AG04450 (cell line): Measurements from ENCODE around the gene IFNGR1. TPM values are rescaled to one million over a fixed set of nuclear protein-coding genes. Genes with fewer than 3 reads are reported as not detected.

ENCODE experiments used
- CTCF ChIA-PET: fragments of 300-600, 350-600 bp; formaldehyde crosslinking; extraction: SDS; loops from one replicate; lab custom pipeline; 2022; ENCODE audit warnings: antibody characterized with exemption, inconsistent platforms; lab: Charles Lee
- POLR2A ChIA-PET: fragments of 350-600 bp; formaldehyde crosslinking; extraction: SDS; loops from one replicate; lab custom pipeline; 2021; ENCODE audit warnings: antibody characterized with exemption, inconsistent platforms; lab: Yijun Ruan, JAX
- DNase-seq: peaks from one replicate; pipeline ENCODE4 v3.0.0-alpha.2; 2011; ENCODE audit warnings: low read depth, low spot score
- H3K27ac ChIP-seq: one replicate; pipeline ENCODE4 v1.5.1; 2012; ENCODE audit warnings: low read depth, low read length, control low read depth
- H3K27me3 ChIP-seq: one replicate; pipeline ENCODE4 v1.6.0; 2012; ENCODE audit warnings: low read length; ENCODE audit not compliant: control insufficient read depth, insufficient read depth
- H3K4me3 ChIP-seq: 2 replicates; pipeline ENCODE4 v1.5.1; 2011; ENCODE audit warnings: mild to moderate bottlenecking, low read depth, low read length, control low read depth
- H3K9me3 ChIP-seq: 2 replicates; pipeline ENCODE4 v1.5.1; 2012; ENCODE audit warnings: low read length; ENCODE audit not compliant: control insufficient read depth, insufficient read depth
- polyA plus RNA-seq: library from polyadenylated mRNA; depleted of rRNA; stranded (reverse); fragments of >200 nt; gene quantifications from 2 replicates; pipeline ENCODE4 v1.2.3, GENCODE V29; 2011; rRNA removed
- TF ChIP-seq, protein P1 (sequence below): IDR thresholded peaks from 2 replicates; pipeline ENCODE4 v1.5.1; 2011; ENCODE audit warnings: low read depth, low read length, control low read depth, inconsistent platforms

The IFNGR1 gene
- polyA plus RNA-seq, 1 experiment, result 36.3 TPM

- CTCF ChIA-PET, result no interaction called here
- no peaks in the 10 kb centered on the region for H3K27me3 ChIP-seq
- no peak for DNase-seq
- no peaks in the 10 kb centered on the region for H3K9me3 ChIP-seq
- H3K4me3 ChIP-seq, result no peak overlapping the region
- H3K27ac ChIP-seq, result no peak overlapping the region
- TF ChIP-seq, protein P1, sequence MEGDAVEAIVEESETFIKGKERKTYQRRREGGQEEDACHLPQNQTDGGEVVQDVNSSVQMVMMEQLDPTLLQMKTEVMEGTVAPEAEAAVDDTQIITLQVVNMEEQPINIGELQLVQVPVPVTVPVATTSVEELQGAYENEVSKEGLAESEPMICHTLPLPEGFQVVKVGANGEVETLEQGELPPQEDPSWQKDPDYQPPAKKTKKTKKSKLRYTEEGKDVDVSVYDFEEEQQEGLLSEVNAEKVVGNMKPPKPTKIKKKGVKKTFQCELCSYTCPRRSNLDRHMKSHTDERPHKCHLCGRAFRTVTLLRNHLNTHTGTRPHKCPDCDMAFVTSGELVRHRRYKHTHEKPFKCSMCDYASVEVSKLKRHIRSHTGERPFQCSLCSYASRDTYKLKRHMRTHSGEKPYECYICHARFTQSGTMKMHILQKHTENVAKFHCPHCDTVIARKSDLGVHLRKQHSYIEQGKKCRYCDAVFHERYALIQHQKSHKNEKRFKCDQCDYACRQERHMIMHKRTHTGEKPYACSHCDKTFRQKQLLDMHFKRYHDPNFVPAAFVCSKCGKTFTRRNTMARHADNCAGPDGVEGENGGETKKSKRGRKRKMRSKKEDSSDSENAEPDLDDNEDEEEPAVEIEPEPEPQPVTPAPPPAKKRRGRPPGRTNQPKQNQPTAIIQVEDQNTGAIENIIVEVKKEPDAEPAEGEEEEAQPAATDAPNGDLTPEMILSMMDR, result no peak
- POLR2A ChIA-PET, result no interaction called here
These were observed 63.4 kb downstream of the IFNGR1 start for GRCh38 chr6:137155830-137156229.

GRCh38 chr6:137150072-137150471, 69.1 kb downstream of the IFNGR1 start:
- Histone ChIP-seq H3K27me3 (no peaks in the 10 kb centered on the region), H3K4me3 (no peak overlapping the region), H3K27ac (no peak overlapping the region), H3K9me3 (no peaks in the 10 kb centered on the region)
- no peak for DNase-seq
- ChIA-PET CTCF (interaction anchor here (0.7 kb wide), 1 partner anchor 509 kb away, joined by 3 read pairs; no protein-coding TSS in a partner anchor), POLR2A (no interaction called here)
- TF ChIP-seq, protein P1, result no peak

GRCh38 chr6:137149035-137149393, 70.2 kb downstream of the IFNGR1 start:
- Histone ChIP-seq H3K27ac (no peak overlapping the region), H3K4me3 (no peak overlapping the region), H3K9me3 (no peaks in the 10 kb centered on the region), H3K27me3 (no peaks in the 10 kb centered on the region)
- TF ChIP-seq, protein P1, result no peak
- CTCF ChIA-PET, result no interaction called here
- POLR2A ChIA-PET, result no interaction called here
- no peak for DNase-seq

DNA sequence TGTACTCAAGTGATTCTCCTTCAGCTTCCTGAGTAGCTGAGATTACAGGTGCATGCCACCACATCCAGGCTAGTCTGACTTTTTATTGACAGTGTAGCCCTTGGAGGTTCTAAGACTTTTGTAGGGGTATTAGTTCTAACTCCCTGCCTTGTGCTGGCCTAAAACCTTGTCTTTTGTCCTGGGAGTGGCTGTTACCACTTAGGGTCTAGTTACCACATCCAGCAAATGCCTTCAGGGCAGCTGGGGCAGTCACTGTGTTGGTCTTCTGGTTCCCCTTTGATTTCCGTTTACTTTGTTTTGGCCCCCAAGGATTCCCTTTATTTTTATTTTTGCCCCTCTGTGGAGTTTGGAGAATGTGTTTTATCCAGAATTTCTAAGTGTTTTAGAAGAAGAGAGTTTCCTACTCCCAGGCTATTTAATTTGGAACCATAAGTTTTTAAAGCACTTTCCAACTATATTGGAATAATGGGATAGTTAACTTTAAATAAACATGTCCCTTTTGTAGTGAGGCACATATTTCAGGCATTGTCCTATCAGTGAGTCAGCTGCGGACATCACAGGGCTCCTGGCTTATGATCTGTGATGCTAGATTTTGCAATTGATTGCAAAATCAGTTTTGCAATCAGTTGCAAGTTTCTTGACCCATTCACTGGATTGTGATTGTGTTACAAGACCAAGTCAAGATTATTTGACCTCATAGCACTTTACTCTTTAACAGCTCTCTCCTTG, 70.7 kb downstream of the IFNGR1 start:
- Histone ChIP-seq H3K27ac (no peak overlapping the region), H3K4me3 (no peak overlapping the region), H3K27me3 (peaks cover 2% of the 10 kb centered on the region), H3K9me3 (no peaks in the 10 kb centered on the region)
- ChIA-PET CTCF (no interaction called here), POLR2A (no interaction called here)
- TF ChIP-seq, protein P1, result no peak
- DNase-seq, result no peak

Other genes with a start within 250 kb of the IFNGR1 start
- 0.09 TPM in 1 of 2 replicates, not detected in the other for gene IL20RA, start 174.4 kb downstream of the IFNGR1 start, polyA plus RNA-seq
- gene IL22RA2, start 45.7 kb downstream of the IFNGR1 start, polyA plus RNA-seq, result not detected in 2 replicates